PFSK-1 (cell line): ENCODE results near the gene RELT.

ENCODE experiments used
- POLR2AphosphoS5 ChIP-seq: IDR thresholded peaks from 2 replicates; pipeline ENCODE4 v1.6.1; 2012; ENCODE audit warnings: low read depth, mild to moderate bottlenecking, control low read depth, low read length, moderate library complexity
- SIN3A ChIP-seq: IDR thresholded peaks from 2 replicates; pipeline ENCODE4 v1.6.1; 2012; ENCODE audit warnings: mild to moderate bottlenecking, low read length, moderate library complexity, borderline replicate concordance; ENCODE audit not compliant: insufficient read depth
- TAF1 ChIP-seq: IDR thresholded peaks from 2 replicates; pipeline ENCODE4 v1.6.1; 2012; ENCODE audit warnings: low read length, control low read depth, borderline replicate concordance; ENCODE audit not compliant: insufficient read depth
- TF ChIP-seq, protein P1 (sequence below), 2 experiments: IDR thresholded peaks; 2 replicates each; pipeline versions ENCODE4 v1.6.1 to v1.8.0; 2011 to 2012; ENCODE audit warnings: low read depth in 2 of 2, low read length in 2 of 2, control low read depth in 1 of 2, inconsistent platforms in 1 of 2, mild to moderate bottlenecking in 1 of 2, moderate library complexity in 1 of 2; ENCODE audit not compliant: insufficient read depth in 1 of 2

DNA sequence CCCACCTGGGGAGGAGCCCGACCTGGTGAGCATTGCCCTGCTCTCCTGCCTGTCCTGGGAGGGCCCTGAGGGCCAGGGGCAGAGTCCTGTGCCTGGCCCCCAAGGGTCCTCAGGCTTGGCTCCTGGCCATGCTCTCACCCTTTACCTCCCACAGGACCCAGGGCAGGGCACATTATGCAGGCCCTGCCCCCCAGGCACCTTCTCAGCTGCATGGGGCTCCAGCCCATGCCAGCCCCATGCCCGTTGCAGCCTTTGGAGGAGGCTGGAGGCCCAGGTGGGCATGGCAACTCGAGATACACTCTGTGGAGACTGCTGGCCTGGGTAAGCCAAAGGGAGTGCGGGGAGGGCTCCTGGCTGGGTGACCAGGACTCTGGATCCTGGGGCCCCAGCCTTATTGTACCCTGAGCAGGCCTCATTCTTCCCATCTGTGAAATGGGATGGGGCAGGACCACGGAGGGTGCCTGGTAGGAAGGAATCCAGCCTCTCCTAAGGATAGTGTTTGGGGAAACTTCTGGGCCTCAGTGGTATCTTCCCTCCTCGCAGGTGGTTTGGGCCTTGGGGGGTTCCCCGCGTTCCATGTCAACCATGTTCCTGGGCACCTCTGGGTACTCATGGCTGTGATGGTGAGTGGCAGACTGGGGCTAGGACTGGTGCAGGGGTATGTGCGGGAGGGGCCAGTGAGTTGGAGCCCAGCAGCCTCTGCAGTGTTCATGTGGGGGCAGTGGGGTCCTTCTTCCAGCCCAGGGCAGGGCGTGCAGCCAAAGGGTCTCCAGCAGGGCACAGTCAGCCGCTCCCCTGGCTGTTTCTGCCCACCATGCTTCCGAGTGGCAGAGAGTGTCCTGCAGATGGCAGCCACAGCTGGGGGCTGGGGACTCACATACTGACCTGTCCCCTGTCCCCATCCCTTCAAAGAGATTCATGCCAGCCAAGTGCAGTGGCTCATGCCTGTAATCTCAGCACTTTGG is 14.7 kb downstream of the RELT start:
- TF ChIP-seq SIN3A (no peak), POLR2AphosphoS5 (no peak), TAF1 (no peak)
- TF ChIP-seq, protein P1, sequence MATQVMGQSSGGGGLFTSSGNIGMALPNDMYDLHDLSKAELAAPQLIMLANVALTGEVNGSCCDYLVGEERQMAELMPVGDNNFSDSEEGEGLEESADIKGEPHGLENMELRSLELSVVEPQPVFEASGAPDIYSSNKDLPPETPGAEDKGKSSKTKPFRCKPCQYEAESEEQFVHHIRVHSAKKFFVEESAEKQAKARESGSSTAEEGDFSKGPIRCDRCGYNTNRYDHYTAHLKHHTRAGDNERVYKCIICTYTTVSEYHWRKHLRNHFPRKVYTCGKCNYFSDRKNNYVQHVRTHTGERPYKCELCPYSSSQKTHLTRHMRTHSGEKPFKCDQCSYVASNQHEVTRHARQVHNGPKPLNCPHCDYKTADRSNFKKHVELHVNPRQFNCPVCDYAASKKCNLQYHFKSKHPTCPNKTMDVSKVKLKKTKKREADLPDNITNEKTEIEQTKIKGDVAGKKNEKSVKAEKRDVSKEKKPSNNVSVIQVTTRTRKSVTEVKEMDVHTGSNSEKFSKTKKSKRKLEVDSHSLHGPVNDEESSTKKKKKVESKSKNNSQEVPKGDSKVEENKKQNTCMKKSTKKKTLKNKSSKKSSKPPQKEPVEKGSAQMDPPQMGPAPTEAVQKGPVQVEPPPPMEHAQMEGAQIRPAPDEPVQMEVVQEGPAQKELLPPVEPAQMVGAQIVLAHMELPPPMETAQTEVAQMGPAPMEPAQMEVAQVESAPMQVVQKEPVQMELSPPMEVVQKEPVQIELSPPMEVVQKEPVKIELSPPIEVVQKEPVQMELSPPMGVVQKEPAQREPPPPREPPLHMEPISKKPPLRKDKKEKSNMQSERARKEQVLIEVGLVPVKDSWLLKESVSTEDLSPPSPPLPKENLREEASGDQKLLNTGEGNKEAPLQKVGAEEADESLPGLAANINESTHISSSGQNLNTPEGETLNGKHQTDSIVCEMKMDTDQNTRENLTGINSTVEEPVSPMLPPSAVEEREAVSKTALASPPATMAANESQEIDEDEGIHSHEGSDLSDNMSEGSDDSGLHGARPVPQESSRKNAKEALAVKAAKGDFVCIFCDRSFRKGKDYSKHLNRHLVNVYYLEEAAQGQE (IDR thresholded peaks at IDR 0.05; ENCODE audit: insufficient read depth in 1 of 2, low read depth in 2 of 2, low read length in 2 of 2) = no peak
